Bone marrow (tissue), 2 donors: ENCODE measurements around the gene IGF1R.

Source experiments
- DNase-seq, 2 donors: peaks; one replicate each; lab custom pipeline; 2025; lab: John Stamatoyannopoulos, UW

The IGF1R gene

DNA sequence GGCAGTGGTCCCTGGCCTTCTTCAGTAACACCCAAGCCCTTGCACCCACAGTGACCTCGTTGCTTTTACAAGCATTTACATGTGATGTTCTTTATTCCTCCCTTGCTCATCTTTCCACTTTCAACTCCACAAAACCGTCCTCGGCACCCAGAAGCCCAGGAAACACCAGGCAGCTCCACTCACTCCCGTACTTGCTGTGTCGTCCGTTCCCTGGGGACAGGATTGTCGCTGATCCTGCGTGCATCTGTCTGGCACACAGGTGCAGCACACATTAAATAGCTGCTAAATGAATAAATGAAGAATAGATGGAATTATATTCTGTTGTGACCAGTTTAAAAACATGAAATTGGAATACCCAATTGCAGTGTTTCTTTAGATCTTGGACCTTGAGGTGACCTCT, 239.6 kb downstream of the IGF1R start:
- no peak for DNase-seq

DNA sequence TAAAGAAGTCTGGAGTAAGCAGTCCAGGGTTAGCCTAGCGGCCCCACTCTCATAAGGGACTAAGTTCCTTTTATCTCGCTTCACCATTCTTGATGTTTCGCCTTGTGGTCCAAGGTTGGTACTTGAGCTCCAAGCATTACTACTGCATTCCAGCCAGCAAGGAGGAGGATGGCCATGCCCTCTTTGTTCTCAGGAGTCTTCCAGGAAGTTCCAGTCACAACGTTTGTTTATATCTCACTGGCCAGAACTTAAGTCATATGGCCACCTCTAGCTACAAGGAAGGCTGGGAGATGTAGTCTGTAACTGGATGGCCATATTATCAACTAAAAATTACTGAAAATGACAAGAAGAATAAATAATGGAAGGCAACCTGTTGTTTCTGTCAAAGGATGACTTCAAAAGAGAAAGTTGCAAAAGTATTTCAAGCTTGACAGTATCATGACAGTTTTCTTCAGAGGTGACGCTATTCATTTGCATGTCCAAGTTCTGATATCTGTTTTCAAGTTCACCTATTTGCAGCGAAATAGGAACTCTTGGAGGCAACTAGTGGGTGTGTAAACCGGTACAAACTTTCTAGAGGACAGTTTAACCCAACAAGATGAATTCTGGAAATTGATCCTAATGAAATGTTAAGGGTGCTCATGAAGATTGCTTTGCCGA, 240.6 kb downstream of the IGF1R start:
- DNase-seq: no peak

DNA sequence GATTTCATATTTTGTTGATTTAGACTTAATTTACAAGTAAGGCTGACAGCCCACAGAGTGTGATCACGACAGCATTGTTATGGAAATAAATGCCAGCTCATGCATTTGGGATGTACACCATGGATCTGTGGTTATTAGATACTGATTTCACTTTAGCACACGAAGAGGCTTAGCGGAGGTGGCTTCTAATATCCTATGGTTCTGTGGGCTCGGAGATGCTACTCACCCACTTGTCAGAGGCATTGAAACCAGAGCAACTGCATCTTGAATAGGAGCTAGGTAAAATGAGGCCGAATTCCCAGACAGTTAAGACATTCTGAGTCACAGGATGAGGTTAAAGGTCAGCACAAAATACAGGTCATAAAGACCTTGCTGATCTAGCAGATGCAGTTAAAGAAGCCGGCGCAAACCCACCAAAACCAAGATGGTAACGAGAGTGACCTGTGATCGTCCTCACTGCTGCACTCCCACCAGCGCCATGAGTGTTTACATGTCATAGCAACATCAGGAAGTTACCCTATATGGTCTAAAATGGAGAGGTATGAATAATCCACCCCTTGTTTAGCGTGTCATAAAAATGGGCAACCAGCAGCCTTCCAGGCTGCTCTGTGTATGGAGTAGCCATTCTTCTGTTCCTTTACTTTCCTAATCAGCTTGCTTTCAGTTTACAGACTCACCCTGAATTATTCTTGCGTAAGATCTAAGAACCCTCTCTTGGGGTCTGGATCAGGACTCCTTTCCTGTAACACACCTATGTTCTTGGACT, 241.8 kb downstream of the IGF1R start:
- DNase-seq: no peak

DNA sequence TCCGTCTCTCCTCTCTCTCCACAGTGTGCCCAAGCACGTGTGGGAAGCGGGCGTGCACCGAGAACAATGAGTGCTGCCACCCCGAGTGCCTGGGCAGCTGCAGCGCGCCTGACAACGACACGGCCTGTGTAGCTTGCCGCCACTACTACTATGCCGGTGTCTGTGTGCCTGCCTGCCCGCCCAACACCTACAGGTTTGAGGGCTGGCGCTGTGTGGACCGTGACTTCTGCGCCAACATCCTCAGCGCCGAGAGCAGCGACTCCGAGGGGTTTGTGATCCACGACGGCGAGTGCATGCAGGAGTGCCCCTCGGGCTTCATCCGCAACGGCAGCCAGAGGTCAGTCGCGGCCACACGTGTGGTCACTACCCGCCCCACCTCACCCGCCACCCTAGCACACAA, 243.0 kb downstream of the IGF1R start:
- no peak for DNase-seq

DNA sequence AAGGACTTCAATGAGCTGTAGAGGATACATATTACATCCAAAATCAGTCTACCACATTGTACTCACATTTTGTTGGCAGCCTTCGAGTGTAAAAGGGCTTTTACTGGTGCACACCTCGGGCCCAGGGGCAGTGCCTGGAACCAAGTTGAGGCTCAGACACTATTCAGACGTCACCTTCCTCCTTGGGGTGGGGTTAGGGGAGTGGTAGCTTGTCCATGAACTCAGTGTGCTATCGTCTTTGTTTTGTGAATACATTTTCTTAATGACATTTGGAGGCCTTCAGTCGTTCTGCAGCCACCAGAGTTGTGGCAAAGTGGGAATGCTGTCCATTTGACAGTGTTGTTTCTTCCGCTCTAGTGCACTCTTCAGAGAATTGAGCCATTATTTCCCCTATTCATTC, 245.1 kb downstream of the IGF1R start:
- DNase-seq: no peak

DNA sequence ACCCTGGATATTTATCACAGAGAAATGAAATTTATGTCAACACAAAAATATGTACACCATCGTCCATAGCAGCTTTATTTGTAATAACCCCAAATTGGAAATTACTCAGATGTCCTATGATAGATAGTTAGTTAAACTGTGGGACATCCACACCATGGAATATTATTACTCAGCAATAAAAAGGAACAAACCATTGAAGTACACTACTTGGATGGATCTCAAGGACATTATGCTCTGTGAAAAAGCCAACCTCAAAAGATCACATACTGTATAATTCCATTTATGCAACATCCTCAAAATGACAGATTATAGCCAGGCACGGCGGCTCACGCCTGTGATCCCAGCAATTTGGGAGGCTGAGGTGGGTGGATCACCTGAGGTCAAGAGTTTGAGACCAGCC, 246.0 kb downstream of the IGF1R start:
- no peak for DNase-seq

DNA sequence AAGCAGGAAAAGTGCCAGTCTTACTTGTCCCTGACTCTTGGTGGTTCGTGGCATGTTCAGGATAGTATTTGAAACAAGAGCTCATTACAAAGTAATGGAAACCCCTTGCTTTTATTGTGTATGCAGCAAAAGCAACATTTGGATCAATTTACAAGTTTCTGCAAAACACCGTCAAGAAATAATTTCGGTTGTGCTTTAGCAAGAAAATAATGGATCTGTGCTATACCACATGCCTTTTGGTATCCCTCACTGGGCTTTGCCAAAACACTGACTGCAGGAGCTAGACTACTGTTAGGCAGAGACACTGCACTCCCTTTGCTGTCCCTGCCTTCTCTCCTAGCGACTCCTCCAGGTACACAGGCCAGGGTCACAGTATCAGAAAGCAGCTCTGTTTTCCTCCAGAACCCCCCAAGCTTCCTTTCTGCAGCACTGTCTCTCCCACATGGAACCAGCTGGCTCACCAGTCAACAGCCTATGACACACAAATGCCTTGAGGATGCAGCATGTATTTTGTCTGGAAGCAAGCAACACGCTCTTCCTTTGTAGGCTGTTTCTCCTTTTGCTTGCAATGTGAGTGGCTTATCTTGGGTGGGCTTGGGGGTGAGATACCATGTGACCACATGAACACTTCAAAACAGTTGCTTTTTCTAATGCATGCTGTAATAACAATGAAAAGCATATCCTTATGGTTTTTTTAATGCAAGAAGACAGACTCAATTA, 247.8 kb downstream of the IGF1R start:
- DNase-seq: no peak

DNA sequence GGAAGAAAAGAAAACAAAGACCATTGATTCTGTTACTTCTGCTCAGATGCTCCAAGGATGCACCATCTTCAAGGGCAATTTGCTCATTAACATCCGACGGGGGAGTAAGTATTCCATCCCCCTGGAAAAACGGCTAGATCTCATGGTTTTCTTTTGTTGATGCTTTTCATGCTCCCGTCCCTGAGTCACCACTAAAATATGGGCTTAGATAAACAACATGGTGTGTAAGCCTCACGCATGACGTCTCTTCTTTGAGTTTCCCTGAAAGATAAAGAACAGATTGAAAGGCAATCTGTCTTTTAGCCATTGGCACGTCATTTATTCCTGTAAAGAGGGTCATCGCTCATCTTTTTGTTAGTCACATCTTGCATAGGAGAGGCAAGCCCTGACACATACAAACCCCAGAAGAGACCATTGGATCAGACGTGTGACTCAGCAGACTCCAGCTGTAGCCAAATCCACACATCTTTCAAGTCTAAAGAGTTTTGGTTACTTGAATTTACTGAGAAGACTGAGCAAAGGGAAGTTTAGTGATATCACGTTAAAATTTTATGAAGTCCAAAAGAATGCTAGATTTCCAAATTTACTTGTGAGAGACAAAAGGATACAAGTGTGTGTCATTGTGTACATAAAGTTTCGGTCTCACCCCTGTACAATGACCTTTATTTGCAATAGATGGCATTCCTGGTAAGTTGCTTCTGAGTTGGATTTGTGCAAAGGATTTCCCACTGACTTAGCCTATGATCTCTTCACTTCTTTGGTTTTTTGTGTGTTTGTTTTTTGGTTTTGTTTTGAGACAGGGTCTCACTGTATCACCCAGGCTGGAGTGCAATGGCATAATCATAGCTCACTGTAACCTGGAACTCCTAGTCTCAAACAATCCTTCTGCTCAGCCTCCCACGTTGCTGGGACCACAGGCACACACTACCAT, 248.7 kb downstream of the IGF1R start:
- DNase-seq: no peak

DNA sequence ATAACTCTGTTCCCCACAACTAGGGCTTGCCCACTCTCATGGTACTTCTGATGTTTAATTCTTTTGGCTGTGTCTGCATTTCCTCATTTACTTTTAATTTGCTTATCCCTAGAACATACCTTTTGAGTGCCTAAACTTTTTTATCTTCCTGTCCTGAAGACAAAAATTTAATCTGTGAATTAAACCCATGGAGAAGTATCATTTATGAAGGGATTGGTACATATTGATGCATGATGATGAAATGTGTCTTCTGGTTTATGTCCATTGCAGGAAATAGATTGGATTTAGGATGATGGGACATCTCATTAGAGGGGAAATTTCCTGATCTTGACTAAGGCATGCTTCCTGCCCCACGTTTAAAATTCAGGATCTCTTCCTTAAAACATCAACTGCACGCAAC, 249.8 kb downstream of the IGF1R start:
- DNase-seq: no peak

DNA sequence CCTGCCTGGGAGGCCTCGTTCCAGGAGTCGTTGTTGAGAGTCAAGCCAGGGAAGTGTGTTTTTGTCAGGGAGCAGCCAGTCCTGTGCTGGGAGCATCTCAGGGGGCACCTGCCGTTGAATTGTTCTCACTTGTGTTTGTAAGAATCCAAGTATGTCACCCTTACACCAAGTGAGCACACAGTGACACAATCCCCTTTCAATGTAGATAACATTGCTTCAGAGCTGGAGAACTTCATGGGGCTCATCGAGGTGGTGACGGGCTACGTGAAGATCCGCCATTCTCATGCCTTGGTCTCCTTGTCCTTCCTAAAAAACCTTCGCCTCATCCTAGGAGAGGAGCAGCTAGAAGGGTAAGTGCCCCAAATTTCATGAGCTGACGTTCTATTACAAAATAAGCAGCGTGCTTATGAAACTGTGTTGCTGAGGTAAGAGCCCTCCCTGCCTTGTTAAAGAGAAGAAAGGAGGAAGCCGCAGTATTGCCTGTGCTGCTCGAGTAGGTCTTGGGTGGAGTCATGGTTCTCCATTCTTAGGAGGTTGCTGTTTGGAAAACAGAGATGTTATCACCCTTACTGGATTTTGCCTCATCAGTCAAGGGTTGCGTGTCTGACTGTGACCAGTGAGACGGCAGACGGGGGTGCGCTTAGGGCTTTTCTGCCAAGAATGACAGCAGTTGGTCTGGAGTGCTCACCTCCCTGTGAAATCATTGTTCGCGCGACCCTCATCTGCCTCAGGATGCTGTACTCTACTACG, 251.1 kb downstream of the IGF1R start:
- no peak for DNase-seq

DNA sequence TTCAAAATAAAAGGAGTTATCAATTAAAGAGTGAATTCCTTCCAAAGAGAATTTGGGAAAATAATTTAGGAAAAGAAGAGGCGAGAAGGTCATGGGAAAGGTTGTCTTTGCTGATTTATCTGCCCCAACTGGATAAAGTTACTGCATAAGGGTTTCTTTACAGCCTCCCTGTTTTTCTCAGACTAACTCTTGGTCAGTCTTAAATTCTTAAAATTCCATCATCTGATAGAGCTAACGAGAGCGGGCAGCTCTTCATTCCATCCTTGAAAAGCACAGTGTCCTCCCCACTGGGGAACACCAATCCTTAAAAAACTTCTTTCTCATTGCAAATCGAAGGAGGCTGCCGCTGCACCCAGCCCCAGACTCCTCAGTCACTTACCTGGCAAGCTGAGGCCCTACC, 252.0 kb downstream of the IGF1R start:
- DNase-seq: no peak

DNA sequence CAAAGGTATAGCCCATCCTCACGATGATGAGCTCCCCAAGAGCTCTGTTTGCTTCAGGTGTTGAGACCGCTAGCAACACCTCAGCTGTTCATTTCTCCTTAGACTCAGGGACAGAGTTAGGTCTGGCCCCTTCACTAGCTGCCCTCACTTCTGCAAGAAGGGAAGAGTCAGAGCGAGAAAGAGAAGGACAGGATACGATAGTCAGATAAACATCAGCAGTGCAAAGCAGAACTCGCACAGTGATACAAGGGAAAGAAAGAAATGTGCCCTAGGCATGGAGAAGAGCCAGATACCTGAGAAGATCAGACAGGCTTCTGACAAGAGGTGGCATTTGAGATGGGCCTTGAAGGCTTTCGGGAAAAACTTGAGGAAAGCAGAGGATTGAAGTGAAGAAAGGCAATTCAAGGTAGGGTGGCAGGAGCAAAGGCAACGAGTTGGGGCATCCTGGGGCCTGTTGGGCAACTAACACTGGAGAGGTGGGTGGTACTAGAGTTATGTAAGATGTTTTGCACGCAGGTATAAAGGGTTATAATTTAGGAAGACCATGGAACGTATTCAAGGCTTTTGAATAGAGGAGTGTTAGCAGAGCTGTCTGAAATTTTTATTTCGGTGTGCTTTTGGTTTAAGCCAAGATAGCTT, 253.2 kb downstream of the IGF1R start:
- no peak for DNase-seq

DNA sequence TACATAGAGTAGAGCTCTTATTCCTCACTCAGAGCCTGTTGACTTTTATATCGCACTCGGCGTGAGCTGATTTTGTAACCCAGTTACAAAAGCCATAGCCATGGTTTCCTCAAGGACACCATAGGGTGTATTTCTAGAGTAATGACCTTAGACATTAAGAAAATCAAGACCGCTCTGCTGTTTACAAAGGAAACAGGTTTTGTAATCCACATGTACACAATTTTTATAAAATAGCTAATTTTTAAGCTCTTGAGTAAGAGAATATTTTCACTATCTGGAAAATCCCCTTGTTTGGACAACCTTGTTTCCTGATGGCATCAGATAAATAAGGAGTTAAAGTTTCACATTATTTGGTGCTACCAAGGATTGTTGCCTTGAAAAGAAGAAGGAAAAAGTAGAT, 254.6 kb downstream of the IGF1R start:
- no peak for DNase-seq

DNA sequence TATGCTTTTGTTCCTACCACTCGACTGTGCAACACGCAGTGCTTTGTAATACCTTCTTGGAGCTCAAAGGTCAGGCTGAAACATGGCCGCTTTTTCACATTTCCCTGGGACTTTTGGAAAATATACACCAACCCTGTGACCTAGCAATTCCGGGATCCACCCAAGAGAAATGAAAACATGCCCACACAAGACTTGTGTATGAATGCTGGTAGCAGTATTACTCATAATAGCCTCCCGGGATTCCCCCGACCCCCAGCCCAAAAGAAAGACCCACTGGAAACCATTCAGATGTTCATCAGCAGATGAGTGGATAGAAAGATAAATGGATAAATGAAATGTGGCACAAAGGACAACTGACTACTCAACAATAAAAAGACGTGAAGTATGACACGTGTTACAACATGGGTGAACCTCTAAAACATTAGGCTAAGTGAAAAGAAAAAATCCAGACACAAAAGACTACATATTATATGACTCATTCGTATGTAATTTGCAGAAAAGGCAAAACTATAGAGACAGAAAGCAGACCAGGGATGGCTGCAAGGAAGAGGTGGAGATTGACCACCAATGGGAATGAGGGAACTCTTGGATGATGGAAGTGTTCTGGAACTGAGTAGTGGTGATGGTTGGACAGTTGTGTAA, 255.2 kb downstream of the IGF1R start:
- no peak for DNase-seq

DNA sequence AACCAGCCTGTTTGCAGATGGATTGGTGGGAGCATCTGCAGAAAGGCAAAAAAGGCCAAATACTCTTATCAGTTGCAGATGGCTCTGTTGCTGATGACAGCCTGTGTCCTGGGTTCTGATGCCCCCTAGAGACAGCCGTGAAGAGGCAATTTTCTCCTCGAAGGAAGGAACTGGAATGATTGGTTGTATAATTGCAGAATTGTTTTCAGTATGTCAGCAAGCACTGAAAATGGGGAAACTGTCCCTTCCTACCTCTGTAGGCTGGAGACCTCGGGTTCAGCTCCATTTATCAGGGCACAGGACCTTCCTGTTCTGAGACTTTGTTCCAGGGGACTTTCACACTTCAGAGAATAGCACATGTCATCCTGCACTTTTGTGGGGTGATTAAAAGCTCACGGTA, 256.2 kb downstream of the IGF1R start:
- no peak for DNase-seq

DNA sequence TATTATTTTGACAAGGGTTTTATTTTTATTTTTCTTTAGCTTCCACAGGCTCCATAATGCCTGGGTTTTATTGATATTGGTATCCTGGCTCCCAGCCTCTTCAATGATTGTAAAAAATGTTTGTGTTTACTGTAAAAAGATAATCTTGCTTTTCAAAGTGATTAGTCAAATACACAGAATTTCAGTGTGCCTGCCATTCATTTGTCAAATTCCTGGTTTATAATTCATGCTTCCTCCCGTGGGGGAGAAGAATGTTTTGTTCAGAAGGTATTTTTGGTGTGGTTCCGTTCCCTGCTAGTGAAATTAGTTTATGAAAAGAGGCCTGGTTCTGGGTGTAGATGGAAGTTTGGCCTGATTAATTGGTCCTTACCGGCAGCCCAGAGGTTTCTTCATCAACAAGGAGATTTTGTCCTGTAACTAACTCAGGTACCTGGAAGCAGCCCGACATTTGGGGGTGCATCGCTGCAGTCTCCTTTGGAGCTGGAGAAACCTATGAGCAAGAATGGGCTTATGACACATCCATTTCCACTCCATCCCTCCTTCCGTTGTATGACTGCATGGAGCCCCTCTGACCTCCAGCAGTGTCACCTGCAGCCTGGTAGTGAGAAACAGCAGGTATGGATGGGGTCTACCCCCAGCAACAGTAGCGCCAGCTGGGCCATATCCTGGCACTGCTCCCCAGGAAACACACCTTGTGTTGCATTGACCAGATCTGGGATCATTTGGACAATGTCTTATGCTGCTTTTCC, 257.8 kb downstream of the IGF1R start:
- no peak for DNase-seq

DNA sequence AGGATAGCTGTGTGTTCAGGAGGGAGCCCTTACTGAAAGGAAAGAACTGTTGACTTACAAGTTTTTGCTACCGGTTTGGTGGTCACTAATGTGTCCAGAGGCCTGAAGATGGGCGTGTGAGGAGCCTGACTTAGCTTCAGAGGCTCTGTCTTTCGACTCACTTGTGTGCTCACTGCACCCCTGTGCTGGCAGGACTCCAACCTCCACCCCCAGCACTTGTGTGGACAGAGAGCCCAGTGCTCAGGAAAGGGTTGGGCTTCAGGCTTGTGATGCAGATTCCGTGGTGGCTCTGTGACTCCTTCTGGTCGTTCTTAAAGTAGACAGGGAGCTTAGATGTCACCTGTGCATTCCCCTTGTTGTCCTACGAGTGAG, 258.4 kb downstream of the IGF1R start:
- DNase-seq: no peak

DNA sequence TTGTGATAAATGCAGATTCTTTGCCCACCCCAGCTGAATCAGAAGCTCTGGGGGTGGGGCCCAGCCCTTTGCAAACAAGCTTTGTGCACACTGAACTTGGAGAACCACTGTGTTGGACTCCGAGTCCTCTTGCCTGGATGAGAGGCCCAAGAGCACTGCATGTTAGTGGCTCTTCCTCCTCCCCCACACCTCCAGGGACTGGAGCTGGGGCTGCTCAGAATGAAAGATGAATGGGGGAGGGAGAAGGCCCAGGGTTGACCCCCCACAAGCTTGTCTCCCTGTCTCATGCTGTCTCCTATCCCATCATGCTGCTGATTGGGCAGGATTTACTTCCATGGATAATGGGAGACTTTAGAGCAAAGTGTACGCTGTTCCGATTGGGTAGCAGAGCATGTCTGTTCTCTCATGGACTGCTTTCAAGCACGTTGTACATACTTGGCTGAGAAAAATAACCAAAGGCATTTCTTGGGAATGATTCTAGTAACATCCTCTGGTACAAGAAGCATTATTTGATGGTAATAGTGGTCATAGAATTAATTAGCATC, 259.7 kb downstream of the IGF1R start:
- DNase-seq: no peak
